LNCAP (cell line): ENCODE results near the gene KDM6B.

Experiments
- TF ChIP-seq, protein P1 (sequence below): fragments of 450-650 bp; IDR thresholded peaks from 2 replicates; pipeline ENCODE4 v1.5.1; 2017; ENCODE audit warnings: mild to moderate bottlenecking

Gene KDM6B, protein sequence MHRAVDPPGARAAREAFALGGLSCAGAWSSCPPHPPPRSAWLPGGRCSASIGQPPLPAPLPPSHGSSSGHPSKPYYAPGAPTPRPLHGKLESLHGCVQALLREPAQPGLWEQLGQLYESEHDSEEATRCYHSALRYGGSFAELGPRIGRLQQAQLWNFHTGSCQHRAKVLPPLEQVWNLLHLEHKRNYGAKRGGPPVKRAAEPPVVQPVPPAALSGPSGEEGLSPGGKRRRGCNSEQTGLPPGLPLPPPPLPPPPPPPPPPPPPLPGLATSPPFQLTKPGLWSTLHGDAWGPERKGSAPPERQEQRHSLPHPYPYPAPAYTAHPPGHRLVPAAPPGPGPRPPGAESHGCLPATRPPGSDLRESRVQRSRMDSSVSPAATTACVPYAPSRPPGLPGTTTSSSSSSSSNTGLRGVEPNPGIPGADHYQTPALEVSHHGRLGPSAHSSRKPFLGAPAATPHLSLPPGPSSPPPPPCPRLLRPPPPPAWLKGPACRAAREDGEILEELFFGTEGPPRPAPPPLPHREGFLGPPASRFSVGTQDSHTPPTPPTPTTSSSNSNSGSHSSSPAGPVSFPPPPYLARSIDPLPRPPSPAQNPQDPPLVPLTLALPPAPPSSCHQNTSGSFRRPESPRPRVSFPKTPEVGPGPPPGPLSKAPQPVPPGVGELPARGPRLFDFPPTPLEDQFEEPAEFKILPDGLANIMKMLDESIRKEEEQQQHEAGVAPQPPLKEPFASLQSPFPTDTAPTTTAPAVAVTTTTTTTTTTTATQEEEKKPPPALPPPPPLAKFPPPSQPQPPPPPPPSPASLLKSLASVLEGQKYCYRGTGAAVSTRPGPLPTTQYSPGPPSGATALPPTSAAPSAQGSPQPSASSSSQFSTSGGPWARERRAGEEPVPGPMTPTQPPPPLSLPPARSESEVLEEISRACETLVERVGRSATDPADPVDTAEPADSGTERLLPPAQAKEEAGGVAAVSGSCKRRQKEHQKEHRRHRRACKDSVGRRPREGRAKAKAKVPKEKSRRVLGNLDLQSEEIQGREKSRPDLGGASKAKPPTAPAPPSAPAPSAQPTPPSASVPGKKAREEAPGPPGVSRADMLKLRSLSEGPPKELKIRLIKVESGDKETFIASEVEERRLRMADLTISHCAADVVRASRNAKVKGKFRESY (N-terminal part only)

DNA sequence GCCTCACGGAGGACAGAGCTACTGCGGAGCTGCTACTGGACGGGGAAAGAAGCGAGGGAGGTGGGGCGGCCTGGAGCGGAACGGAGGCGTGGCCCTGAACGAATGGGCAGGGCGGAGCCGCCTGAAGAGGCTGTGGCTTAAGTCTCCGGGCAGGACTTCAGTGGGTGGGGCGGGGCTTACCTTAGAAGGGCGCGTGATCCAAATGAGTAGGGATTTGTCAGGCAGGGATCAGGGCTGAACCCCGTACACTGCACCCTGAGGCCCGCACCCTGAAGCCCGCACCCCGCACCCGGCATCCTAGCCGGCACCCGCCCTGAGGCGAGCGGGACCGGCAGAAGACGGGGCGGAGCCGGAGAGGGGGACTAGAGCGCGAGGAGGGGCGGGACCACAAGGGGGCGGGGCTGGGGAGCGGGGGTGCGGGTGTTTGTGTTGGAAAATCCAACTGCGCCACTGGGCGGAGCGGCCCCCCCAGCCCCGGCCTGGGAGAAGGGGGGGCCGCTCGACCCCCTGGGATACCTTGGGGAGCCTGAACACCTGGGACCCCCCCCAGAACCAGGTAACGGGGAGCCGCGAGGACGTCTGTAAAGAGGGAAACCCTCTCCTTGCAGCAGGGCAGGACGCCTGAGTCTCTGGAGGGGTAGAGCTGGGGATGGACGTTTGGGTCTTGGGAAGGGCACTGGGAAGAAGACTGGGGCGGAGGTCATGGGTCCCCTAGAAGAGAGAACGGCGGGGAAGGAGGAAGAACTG lies at the start of gene KDM6B:
Gene KDM6B (plus strand): TSS at position 423 of the 747 bp plus-strand sequence. CDS start 11,338 bp downstream, outside the sequence.
- TF ChIP-seq, protein P1, sequence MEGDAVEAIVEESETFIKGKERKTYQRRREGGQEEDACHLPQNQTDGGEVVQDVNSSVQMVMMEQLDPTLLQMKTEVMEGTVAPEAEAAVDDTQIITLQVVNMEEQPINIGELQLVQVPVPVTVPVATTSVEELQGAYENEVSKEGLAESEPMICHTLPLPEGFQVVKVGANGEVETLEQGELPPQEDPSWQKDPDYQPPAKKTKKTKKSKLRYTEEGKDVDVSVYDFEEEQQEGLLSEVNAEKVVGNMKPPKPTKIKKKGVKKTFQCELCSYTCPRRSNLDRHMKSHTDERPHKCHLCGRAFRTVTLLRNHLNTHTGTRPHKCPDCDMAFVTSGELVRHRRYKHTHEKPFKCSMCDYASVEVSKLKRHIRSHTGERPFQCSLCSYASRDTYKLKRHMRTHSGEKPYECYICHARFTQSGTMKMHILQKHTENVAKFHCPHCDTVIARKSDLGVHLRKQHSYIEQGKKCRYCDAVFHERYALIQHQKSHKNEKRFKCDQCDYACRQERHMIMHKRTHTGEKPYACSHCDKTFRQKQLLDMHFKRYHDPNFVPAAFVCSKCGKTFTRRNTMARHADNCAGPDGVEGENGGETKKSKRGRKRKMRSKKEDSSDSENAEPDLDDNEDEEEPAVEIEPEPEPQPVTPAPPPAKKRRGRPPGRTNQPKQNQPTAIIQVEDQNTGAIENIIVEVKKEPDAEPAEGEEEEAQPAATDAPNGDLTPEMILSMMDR: no peak

DNA sequence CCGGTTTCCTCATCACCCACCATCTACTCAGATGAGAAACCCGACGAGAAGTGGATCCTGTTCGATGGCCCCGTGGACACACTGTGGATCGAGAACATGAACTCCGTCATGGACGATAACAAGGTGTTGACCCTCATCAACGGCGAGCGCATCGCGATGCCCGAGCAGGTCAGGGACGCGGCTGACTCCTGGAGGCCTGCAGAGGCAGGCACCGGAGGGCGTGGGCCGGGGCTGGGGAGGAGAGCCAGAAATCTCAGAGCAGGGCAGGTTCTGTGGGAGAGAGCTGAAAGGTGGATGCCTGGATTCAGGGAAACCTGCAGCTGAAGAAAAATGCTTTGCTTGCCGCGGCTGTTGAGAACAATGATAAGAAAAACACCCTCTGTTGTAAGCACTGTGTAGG lies 47.2 kb upstream of the KDM6B start:
- TF ChIP-seq, protein P1: no peak

DNA sequence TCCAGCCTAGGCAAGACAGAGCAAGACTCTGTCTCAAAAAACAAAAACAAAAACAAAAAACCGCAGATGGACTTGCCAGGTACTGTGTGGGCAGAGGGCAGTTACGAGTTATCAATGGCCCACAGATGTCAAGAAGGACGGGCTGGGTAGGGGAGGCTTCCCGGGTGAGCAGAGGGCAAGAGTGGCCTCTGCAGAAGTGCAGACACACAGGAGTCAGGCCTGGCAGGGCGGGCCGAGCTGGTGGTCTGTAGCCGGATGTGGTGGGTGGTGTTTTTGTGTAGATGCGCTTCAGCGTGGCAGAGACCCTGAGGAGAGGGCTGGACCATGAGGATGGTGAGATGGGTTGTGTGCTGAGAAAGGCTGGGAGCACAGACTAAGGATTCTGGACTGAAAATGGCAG lies 44.9 kb upstream of the KDM6B start:
- TF ChIP-seq, protein P1: no peak

DNA sequence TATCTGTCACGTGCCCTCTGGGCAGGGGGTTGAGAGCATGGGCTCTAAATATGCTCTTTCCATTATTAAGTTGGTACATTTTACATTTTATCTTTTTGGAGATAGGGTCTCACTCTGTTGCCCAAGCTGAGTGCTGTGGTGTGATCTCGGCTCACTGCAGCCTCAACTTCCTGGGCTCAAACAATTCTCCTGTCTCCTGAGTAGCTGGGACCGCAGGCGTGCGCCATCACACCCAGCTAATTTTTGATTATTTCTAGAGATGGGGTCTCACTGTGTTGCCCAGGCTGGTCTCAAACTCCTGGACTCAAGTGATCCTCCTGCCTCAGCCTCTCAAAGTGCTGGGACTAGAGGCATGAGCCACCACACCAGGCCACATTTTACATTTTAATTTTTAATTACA lies 43.9 kb upstream of the KDM6B start:
- TF ChIP-seq, protein P1: no peak

DNA sequence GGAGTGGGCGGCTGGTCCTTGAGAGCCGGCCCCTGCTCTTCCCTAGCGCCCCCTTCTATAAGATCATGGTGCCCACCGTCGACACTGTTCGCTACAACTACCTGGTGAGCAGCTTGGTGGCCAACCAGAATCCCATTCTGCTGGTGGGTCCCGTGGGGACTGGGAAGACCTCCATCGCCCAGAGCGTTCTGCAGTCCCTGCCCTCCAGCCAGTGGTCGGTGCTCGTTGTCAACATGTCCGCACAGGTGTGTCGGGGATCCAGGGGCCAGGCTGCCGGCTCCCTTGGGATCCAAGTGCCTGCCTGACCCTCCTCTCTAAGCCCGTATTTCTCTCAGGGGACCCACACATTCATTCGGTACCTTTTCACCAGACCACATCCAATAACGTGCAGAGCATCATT lies 41.4 kb upstream of the KDM6B start:
- TF ChIP-seq, protein P1: no peak

DNA sequence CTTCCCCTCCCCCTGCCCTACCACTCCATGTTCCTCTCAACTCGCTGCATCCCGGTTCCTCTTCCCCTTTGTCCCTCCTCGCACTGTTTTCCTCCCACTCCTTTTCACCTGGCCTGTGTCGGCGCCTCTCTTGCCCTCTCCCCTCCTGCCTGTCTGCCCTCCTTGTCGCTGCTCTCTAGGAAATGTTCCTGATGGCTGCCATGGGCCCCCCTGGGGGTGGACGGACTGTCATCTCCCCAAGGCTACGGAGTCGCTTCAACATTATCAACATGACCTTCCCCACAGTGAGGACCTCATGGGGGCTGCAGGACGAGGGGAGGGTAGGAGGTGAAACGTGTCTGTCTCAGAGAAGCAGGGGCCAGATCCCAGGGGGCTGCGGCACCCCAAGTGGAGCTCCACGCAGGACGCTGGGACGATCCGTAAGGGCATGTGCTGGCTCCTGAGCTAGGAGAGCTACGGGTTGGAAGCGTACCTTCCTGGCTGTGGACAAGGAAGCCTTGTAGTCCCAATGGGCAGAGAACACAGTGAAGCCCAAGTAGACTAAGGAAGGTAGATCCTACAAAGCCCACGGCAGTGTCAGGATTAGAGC lies 39.8 kb upstream of the KDM6B start:
- TF ChIP-seq, protein P1: no peak
